ENCODE results near the gene ASH1L. TPM values are rescaled to one million over a fixed set of nuclear protein-coding genes. Genes with fewer than 3 reads are reported as not detected.

Gene ASH1L
- total and polyA plus RNA-seq, 2 donors (not counting 3 experiments of a cell fraction or from before 2014, with no cell fraction given), result 11.6 to 29.2 TPM

DNA sequence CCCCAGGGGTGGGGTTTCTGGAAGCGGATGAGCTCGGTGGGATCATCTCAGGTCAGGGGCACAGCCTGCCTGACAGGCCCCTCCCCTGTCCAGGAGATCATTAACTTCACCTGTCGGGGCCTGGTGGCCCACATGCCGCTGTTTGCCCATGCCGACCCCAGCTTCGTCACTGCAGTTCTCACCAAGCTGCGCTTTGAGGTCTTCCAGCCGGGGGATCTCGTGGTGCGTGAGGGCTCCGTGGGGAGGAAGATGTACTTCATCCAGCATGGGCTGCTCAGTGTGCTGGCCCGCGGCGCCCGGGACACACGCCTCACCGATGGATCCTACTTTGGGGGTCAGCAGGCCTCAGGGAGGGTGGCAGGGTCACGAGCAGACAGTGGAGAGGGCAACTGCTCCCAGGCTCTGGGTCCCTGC, 277.0 kb downstream of the ASH1L start:
- no peaks in the 10 kb centered on the region for H3K36me3 ChIP-seq (ENCODE audit: control insufficient read depth in 2 of 2, extremely low read depth in 1 of 2, insufficient read depth in 2 of 2, low read length in 2 of 2)
- no peaks in the 10 kb centered on the region for H3K9me1 ChIP-seq (replicated peaks; ENCODE audit: control insufficient read depth, extremely low read depth, insufficient read depth, low read length)
- H3K79me2 ChIP-seq (ENCODE audit: control insufficient read depth, insufficient read depth, low read length), result no peaks in the 10 kb centered on the region
- intact Hi-C loops (cut with micrococcal nuclease), result no loop called here
- H3K4me1 ChIP-seq (ENCODE audit: control insufficient read depth, extremely low read depth, insufficient read depth, low read length), result no peaks in the 10 kb centered on the region
- H3K9me3 ChIP-seq (replicated peaks; ENCODE audit: control insufficient read depth, insufficient read depth, low read length), result no peaks in the 10 kb centered on the region
- no peaks in the 10 kb centered on the region for H4K20me1 ChIP-seq (replicated peaks; ENCODE audit: control insufficient read depth, extremely low read depth, insufficient read depth, low read length)
- no peak overlapping the region for H3K27ac ChIP-seq (ENCODE audit: insufficient read depth, low read depth, low read length)
- FAIRE-seq, result no peak
- ChIA-PET CTCF (interaction anchor here (1.1 to 1.2 kb wide), 3 partner anchors 9 to 35 kb away, joined by 3 read pairs; no protein-coding TSS in a partner anchor), POLR2A (no interaction called here)
- no peak overlapping the region for H3K4me3 ChIP-seq (replicated peaks in 1 of 3; ENCODE audit: insufficient read depth in 1 of 3, low read depth in 1 of 3, low read length in 3 of 3)
- DNase-seq (ENCODE audit: low read depth, low spot score), result no peak
- BruUV-seq (replicated peaks), result no TSS peak
- peaks cover 0 to 1% of the 10 kb centered on the region in 2 experiments for H3K27me3 ChIP-seq (ENCODE audit: control insufficient read depth in 2 of 2, insufficient read depth in 2 of 2, low read length in 2 of 2)
- no peak overlapping the region for H3K4me2 ChIP-seq (ENCODE audit: insufficient read depth, low read length)
- dilution Hi-C loops (cut with MboI; ENCODE audit: extremely low pct_ligation_motif_present, low sequenced_read_pairs), result no loop called here
- TF ChIP-seq, protein P1, sequence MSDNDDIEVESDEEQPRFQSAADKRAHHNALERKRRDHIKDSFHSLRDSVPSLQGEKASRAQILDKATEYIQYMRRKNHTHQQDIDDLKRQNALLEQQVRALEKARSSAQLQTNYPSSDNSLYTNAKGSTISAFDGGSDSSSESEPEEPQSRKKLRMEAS (IDR thresholded peaks at IDR 0.05; ENCODE audit: insufficient read depth, insufficient read length), result no peak
- TF ChIP-seq, protein P2, sequence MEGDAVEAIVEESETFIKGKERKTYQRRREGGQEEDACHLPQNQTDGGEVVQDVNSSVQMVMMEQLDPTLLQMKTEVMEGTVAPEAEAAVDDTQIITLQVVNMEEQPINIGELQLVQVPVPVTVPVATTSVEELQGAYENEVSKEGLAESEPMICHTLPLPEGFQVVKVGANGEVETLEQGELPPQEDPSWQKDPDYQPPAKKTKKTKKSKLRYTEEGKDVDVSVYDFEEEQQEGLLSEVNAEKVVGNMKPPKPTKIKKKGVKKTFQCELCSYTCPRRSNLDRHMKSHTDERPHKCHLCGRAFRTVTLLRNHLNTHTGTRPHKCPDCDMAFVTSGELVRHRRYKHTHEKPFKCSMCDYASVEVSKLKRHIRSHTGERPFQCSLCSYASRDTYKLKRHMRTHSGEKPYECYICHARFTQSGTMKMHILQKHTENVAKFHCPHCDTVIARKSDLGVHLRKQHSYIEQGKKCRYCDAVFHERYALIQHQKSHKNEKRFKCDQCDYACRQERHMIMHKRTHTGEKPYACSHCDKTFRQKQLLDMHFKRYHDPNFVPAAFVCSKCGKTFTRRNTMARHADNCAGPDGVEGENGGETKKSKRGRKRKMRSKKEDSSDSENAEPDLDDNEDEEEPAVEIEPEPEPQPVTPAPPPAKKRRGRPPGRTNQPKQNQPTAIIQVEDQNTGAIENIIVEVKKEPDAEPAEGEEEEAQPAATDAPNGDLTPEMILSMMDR (IDR thresholded peaks at IDR 0.05; ENCODE audit: extremely low read depth in 1 of 2, insufficient read depth in 1 of 2, low read depth in 1 of 2, low read length in 2 of 2), result no peak
- TF ChIP-seq POLR2A (IDR thresholded peaks at IDR 0.05; ENCODE audit: low read depth, low read length) (no peak), POLR2AphosphoS5 (IDR thresholded peaks at IDR 0.05; ENCODE audit: insufficient read depth, low read depth, low read length) (no peak), GATA2 (IDR thresholded peaks at IDR 0.05; ENCODE audit: insufficient read depth, insufficient read length, low read depth, low read length) (no peak), EZH2 (IDR thresholded peaks at IDR 0.05; ENCODE audit: borderline replicate concordance, low read depth, low read length, severe bottlenecking) (no peak), MYC (IDR thresholded peaks at IDR 0.05; ENCODE audit: low read depth, low read length) (no peak), FOS (IDR thresholded peaks at IDR 0.05; ENCODE audit: borderline replicate concordance, insufficient read depth, low read length) (no peak), JUN (IDR thresholded peaks at IDR 0.05; ENCODE audit: borderline replicate concordance, insufficient read depth, insufficient read length, low read depth) (no peak)
- H2AFZ ChIP-seq (ENCODE audit: low read depth, low read length), result no peak overlapping the region
- no peak overlapping the region for H3K9ac ChIP-seq (replicated peaks; ENCODE audit: extremely low read depth, insufficient read depth, low read length)

MicroRNAs encoded within 50 kb of the gene (microRNA counts, 767-probe panel; counts per million panel counts)
- microRNA hsa-miR-555, result 723 counts per million, percentile 96 among the panel's probes with 10 or more counts

Small RNA genes lying within 50 kb of the gene (microRNA-seq; reads per million reads assigned to microRNA genes)
- gene MIR555 (ENCODE audit: borderline number of aligned reads, borderline replicate concordance), result not detected

Small RNA genes lying within 50 kb of the gene (small RNA-seq; reads per million reads assigned to genes)
- gene AL353807.4 (ENCODE audit: insufficient read depth, insufficient read length, low read depth, low replicate concordance) (not detected), gene RNU6-106P (ENCODE audit: insufficient read depth, insufficient read length, low read depth, low replicate concordance) (not detected), gene RNU6-1297P (ENCODE audit: insufficient read depth, insufficient read length, low read depth, low replicate concordance) (not detected)

Other genes starting within 250 kb of the ASH1L start
- 40.3 and 42.4 TPM in 2 replicates for gene RUSC1, start 241.9 kb downstream of the ASH1L start, total RNA-seq
- gene RUSC1, start 241.9 kb downstream of the ASH1L start, polyA plus RNA-seq, result 46.6 and 63.3 TPM in 2 replicates
- 51.9 and 52.5 TPM in 2 replicates for gene MSTO1, start 47.4 kb upstream of the ASH1L start, total RNA-seq
- 36.8 and 44.4 TPM in 2 replicates for gene MSTO1, start 47.4 kb upstream of the ASH1L start, polyA plus RNA-seq
- 42.0 and 42.3 TPM in 2 replicates for gene YY1AP1, start 126.0 kb upstream of the ASH1L start, total RNA-seq
- 46.4 and 46.9 TPM in 2 replicates for gene YY1AP1, start 126.0 kb upstream of the ASH1L start, polyA plus RNA-seq
- 98.9 and 104 TPM in 2 replicates for gene DAP3, start 126.3 kb upstream of the ASH1L start, total RNA-seq
- 86.5 and 88.9 TPM in 2 replicates for gene DAP3, start 126.3 kb upstream of the ASH1L start, polyA plus RNA-seq

Measured in endothelial cell of umbilical vein (primary cell).